Neural cell (in vitro differentiated cells): ENCODE results near the gene OR1J2. TPM values are rescaled to one million over a fixed set of nuclear protein-coding genes. Genes with fewer than 3 reads are reported as not detected.
A peak's percentile ranks its signal among the peaks of the same experiment; 100 is the strongest.

Source experiments
- H2AFZ ChIP-seq: fragments of 200-600, 300-800 bp; sonication (generic), shearing (Covaris generic); 2 replicates; pipeline ENCODE4 v1.6.0; 2014; ENCODE audit warnings: low read depth, mild to moderate bottlenecking, antibody characterized with exemption, low read length, moderate library complexity
- H3F3A ChIP-seq: fragments of 200-600 bp; shearing (Covaris generic); 2 replicates; pipeline ENCODE4 v1.6.1; 2016; ENCODE audit warnings: mild to moderate bottlenecking, moderate library complexity, mixed read lengths, antibody characterized with exemption, low read length; ENCODE audit not compliant: insufficient read depth, poor library complexity, severe bottlenecking
- H3K27ac ChIP-seq: fragments of 200-600, 300-800 bp; sonication (generic), shearing (Covaris generic); 2 replicates; pipeline ENCODE4 v1.5.1; 2014; ENCODE audit warnings: mild to moderate bottlenecking, low read length, moderate library complexity
- H3K27me3 ChIP-seq: fragments of 300-800, 200-600 bp; sonication (generic), shearing (Covaris generic); 2 replicates; pipeline ENCODE4 v1.6.0; 2014; ENCODE audit warnings: mild to moderate bottlenecking, low read depth, low read length, moderate library complexity; ENCODE audit not compliant: insufficient read depth
- H3K36me3 ChIP-seq: fragments of 300-800, 200-600 bp; sonication (generic), shearing (Covaris generic); 2 replicates; pipeline ENCODE4 v1.5.1; 2014; ENCODE audit warnings: mild to moderate bottlenecking, antibody characterized with exemption, low read length, moderate library complexity; ENCODE audit not compliant: insufficient read depth
- H3K4me2 ChIP-seq: fragments of 300-800, 200-600 bp; sonication (generic), shearing (Covaris generic); 2 replicates; pipeline ENCODE4 v1.6.0; 2014; ENCODE audit warnings: mild to moderate bottlenecking, low read length
- H3K4me3 ChIP-seq: fragments of 300-800, 200-600 bp; sonication (generic), shearing (Covaris generic); 2 replicates; pipeline ENCODE4 v1.5.1; 2014; ENCODE audit warnings: mild to moderate bottlenecking, low read length, moderate library complexity
- H3K79me2 ChIP-seq: fragments of 200-600 bp; shearing (Covaris generic); replicated peaks from 2 replicates; pipeline ENCODE4 v1.6.0; 2014; ENCODE audit warnings: mild to moderate bottlenecking, low read length, moderate library complexity; ENCODE audit not compliant: insufficient read depth
- H3K9ac ChIP-seq: fragments of 300-800, 200-600 bp; sonication (generic), shearing (Covaris generic); 2 replicates; pipeline ENCODE4 v1.6.1; 2016; ENCODE audit warnings: mild to moderate bottlenecking, low read length, mixed read lengths
- H3K9me2 ChIP-seq: fragments of 200-600 bp; shearing (Covaris generic); 2 replicates; pipeline ENCODE4 v1.6.1; 2016; ENCODE audit warnings: mild to moderate bottlenecking, low read length, mixed read lengths; ENCODE audit not compliant: insufficient read depth
- H3K9me3 ChIP-seq: fragments of 200-600, 300-800 bp; sonication (generic), shearing (Covaris generic); 2 replicates; pipeline ENCODE4 v1.6.1; 2016; ENCODE audit warnings: mild to moderate bottlenecking, mixed run types, low read length, moderate library complexity, mixed read lengths
- H4K20me1 ChIP-seq: fragments of 200-600 bp; shearing (Covaris generic); 2 replicates; pipeline ENCODE4 v1.6.1; 2016; ENCODE audit warnings: mild to moderate bottlenecking, mixed run types; ENCODE audit not compliant: insufficient read depth
- EP300 ChIP-seq: fragments of 450-650 bp; conservative IDR thresholded peaks from 2 replicates; pipeline ENCODE4 v1.6.1; 2014; ENCODE audit warnings: antibody characterized with exemption, mild to moderate bottlenecking, moderate library complexity; ENCODE audit not compliant: poor library complexity, severe bottlenecking
- EZH2 ChIP-seq: fragments of 200-600, 300-800 bp; shearing (Covaris generic), sonication (generic); IDR thresholded peaks from 2 replicates; pipeline ENCODE4 v1.6.1; 2014; ENCODE audit warnings: antibody characterized with exemption, low read length, borderline replicate concordance, mild to moderate bottlenecking; ENCODE audit not compliant: insufficient read depth, poor library complexity, severe bottlenecking
- MXI1 ChIP-seq: fragments of 450-650 bp; conservative IDR thresholded peaks from 2 replicates; pipeline ENCODE4 v1.6.1; 2014; ENCODE audit warnings: antibody characterized with exemption, mild to moderate bottlenecking; ENCODE audit not compliant: poor library complexity, severe bottlenecking
- POLR2AphosphoS5 ChIP-seq: IDR thresholded peaks from 2 replicates; pipeline ENCODE4 v1.6.1; 2012
- RAD21 ChIP-seq: fragments of 450-650 bp; conservative IDR thresholded peaks from 2 replicates; pipeline ENCODE4 v1.6.1; 2014; ENCODE audit warnings: antibody characterized with exemption, mild to moderate bottlenecking, moderate library complexity
- SMC3 ChIP-seq: fragments of 450-650 bp; conservative IDR thresholded peaks from 2 replicates; pipeline ENCODE4 v1.6.1; 2014; ENCODE audit warnings: antibody characterized with exemption, mild to moderate bottlenecking, moderate library complexity; ENCODE audit not compliant: poor library complexity
- TAF1 ChIP-seq: IDR thresholded peaks from 2 replicates; pipeline ENCODE4 v1.6.1; 2012; ENCODE audit warnings: low read depth
- polyA plus RNA-seq: library from polyadenylated mRNA; depleted of rRNA; stranded (reverse); fragments of >200 nt; gene quantifications from 2 replicates; pipeline ENCODE4 v1.2.3, GENCODE V29; 2014
- TF ChIP-seq, protein P1 (sequence below): fragments of 450-650 bp; IDR thresholded peaks from 2 replicates; pipeline ENCODE4 v1.5.1; 2014; ENCODE audit warnings: antibody characterized with exemption, mild to moderate bottlenecking, moderate library complexity; ENCODE audit not compliant: poor library complexity, severe bottlenecking
- TF ChIP-seq, protein P2 (sequence below): IDR thresholded peaks from 2 replicates; pipeline ENCODE4 v1.6.1; 2012; ENCODE audit warnings: borderline replicate concordance

The OR1J2 gene
- polyA plus RNA-seq, 1 donor from 2014 or later, result not detected

DNA sequence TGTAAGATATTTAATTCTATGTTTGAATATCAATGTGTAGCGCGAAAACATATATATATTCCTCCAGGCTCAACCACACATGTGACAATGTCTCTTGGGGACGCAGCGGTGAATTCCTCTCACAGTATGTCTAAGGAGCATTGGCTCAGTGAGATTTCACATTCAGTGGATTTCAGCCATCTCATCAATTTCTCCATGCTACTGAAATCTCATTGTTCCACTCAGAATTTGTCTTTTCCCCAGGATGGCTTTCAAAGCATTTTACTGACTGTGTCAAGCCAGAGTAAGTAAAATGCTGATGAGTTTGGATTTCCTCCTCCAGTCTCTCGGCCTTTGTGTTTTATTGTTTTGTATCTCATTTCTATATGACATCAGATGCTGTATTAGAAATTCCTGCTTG is 31.5 kb upstream of the OR1J2 start:
- Histone ChIP-seq H4K20me1 (no peaks in the 10 kb centered on the region), H3K27me3 (no peaks in the 10 kb centered on the region), H3K9me3 (no peaks in the 10 kb centered on the region), H3F3A (no peaks in the 10 kb centered on the region), H3K79me2 (no peaks in the 10 kb centered on the region), H3K9me2 (no peaks in the 10 kb centered on the region), H3K27ac (no peak overlapping the region), H2AFZ (no peak overlapping the region), H3K9ac (no peak overlapping the region), H3K4me2 (no peak overlapping the region), H3K4me3 (no peak overlapping the region), H3K36me3 (no peaks in the 10 kb centered on the region)
- no peak for TF ChIP-seq RAD21
- TF ChIP-seq TAF1, result no peak
- no peak for TF ChIP-seq MXI1
- TF ChIP-seq, protein P1, sequence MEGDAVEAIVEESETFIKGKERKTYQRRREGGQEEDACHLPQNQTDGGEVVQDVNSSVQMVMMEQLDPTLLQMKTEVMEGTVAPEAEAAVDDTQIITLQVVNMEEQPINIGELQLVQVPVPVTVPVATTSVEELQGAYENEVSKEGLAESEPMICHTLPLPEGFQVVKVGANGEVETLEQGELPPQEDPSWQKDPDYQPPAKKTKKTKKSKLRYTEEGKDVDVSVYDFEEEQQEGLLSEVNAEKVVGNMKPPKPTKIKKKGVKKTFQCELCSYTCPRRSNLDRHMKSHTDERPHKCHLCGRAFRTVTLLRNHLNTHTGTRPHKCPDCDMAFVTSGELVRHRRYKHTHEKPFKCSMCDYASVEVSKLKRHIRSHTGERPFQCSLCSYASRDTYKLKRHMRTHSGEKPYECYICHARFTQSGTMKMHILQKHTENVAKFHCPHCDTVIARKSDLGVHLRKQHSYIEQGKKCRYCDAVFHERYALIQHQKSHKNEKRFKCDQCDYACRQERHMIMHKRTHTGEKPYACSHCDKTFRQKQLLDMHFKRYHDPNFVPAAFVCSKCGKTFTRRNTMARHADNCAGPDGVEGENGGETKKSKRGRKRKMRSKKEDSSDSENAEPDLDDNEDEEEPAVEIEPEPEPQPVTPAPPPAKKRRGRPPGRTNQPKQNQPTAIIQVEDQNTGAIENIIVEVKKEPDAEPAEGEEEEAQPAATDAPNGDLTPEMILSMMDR, result no peak
- TF ChIP-seq POLR2AphosphoS5, result no peak
- no peak for TF ChIP-seq EZH2
- no peak for TF ChIP-seq SMC3
- TF ChIP-seq, protein P2, sequence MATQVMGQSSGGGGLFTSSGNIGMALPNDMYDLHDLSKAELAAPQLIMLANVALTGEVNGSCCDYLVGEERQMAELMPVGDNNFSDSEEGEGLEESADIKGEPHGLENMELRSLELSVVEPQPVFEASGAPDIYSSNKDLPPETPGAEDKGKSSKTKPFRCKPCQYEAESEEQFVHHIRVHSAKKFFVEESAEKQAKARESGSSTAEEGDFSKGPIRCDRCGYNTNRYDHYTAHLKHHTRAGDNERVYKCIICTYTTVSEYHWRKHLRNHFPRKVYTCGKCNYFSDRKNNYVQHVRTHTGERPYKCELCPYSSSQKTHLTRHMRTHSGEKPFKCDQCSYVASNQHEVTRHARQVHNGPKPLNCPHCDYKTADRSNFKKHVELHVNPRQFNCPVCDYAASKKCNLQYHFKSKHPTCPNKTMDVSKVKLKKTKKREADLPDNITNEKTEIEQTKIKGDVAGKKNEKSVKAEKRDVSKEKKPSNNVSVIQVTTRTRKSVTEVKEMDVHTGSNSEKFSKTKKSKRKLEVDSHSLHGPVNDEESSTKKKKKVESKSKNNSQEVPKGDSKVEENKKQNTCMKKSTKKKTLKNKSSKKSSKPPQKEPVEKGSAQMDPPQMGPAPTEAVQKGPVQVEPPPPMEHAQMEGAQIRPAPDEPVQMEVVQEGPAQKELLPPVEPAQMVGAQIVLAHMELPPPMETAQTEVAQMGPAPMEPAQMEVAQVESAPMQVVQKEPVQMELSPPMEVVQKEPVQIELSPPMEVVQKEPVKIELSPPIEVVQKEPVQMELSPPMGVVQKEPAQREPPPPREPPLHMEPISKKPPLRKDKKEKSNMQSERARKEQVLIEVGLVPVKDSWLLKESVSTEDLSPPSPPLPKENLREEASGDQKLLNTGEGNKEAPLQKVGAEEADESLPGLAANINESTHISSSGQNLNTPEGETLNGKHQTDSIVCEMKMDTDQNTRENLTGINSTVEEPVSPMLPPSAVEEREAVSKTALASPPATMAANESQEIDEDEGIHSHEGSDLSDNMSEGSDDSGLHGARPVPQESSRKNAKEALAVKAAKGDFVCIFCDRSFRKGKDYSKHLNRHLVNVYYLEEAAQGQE, result no peak
- TF ChIP-seq EP300, result no peak

DNA sequence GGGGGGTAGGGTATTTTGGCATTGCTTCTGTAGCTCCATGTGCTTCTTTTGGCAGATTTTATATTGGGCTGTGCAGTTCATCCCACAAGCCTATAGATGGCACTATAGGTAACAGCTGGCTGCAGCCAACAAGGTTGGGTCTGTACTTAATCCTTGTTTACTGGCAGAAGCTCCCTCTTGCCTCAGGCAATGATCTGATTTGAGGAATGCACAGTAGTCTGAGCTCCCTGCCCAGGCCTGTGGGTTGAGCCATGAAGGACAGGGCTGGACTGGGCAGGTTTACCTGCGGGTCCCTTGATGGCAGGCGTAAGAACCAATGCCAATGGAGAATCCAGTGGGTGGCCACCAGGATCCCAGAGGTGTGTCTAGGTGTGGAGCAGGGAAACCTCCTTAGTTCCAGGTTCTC is 11.7 kb upstream of the OR1J2 start:
- no peak overlapping the region for H2AFZ ChIP-seq

More for the DNA sequence above, 11.7 kb upstream of the OR1J2 start:
- Histone ChIP-seq H3K4me3 (no peak overlapping the region), H3K9ac (no peak overlapping the region), H3K9me2 (no peaks in the 10 kb centered on the region), H4K20me1 (no peaks in the 10 kb centered on the region), H3K9me3 (no peaks in the 10 kb centered on the region), H3K4me2 (no peak overlapping the region), H3K36me3 (no peaks in the 10 kb centered on the region), H3K27me3 (no peaks in the 10 kb centered on the region), H3K79me2 (no peaks in the 10 kb centered on the region), H3K27ac (no peak overlapping the region), H3F3A (no peaks in the 10 kb centered on the region)
- TF ChIP-seq, protein P1, result peak; percentile 44
- no peak for TF ChIP-seq RAD21
